Activated CD8-positive, alpha-beta T cell treated with anti-CD3 and anti-CD28 coated beads, Interleukin-2, amount 10 ng/mL, durations not matched to agents 7 days and 5 days (primary cell): Measurements from ENCODE around the gene DUOX1. TPM values are rescaled to one million over a fixed set of nuclear protein-coding genes. Genes with fewer than 3 reads are reported as not detected.
"Not testable (repeated sequence)": the region's sequence is repeated elsewhere in the genome, so short reads cannot be mapped to it uniquely, and the experiment has no call there.

ENCODE experiments used
- ATAC-seq: fragments of 150-1000 bp; cut with Tn5 transposase; one replicate; pipeline ENCODE4 v1.10.0; 2021; ENCODE audit warnings: moderate library complexity
- CTCF ChIA-PET: fragments of 350-600 bp; sonication (Branson Sonifier 250); formaldehyde crosslinking; loops from one replicate; lab custom pipeline; 2021; ENCODE audit warnings: antibody characterized with exemption; lab: Charles Lee
- POLR2A ChIA-PET: fragments of 350-600 bp; sonication (Branson Sonifier 250); formaldehyde crosslinking; loops from one replicate; lab custom pipeline; 2021; ENCODE audit warnings: antibody characterized with exemption; lab: Charles Lee
- DNase-seq: peaks from one replicate; pipeline ENCODE4 v3.0.0-alpha.2; 2020
- H3K27ac Mint-ChIP-seq: one replicate; pipeline ENCODE4 v1.8.0; 2021; ENCODE audit warnings: mild to moderate bottlenecking, mixed read lengths
- H3K27me3 Mint-ChIP-seq: one replicate; pipeline ENCODE4 v1.8.0; 2021; ENCODE audit warnings: low read depth, mixed read lengths
- H3K36me3 Mint-ChIP-seq: one replicate; pipeline ENCODE4 v1.8.0; 2021; ENCODE audit warnings: low read depth, mixed read lengths
- H3K4me1 Mint-ChIP-seq: one replicate; pipeline ENCODE4 v1.8.0; 2021; ENCODE audit warnings: low read depth, mixed read lengths
- H3K4me3 Mint-ChIP-seq: one replicate; pipeline ENCODE4 v1.8.0; 2021; ENCODE audit warnings: mild to moderate bottlenecking, mixed read lengths
- H3K9me3 Mint-ChIP-seq: one replicate; pipeline ENCODE4 v1.8.0; 2022; ENCODE audit warnings: mixed read lengths; ENCODE audit not compliant: insufficient read depth
- total RNA-seq, 2 experiments: library from RNA; stranded (reverse); gene quantifications; one replicate each; pipeline ENCODE4 v1.2.3, GENCODE V29; 2021

Gene DUOX1
- total RNA-seq: not detected

GRCh38 chr15:45129651-45130129, at the start of gene DUOX1, which contains the start of gene DUOXA1:
DUOX1 (plus strand) TSS chr15:45129994; CDS start chr15:45131967, 1,973 bp downstream.
DUOXA1 (minus strand) TSS chr15:45129879; CDS start chr15:45123014, 6,865 bp downstream.
- Mint-ChIP-seq H3K4me3 (no peak within 1 kb of the TSS), H3K4me1 (peaks cover 2% of the 10 kb centered on the region), H3K27me3 (peaks cover 76% of the 10 kb centered on the region), H3K27ac (no peak within 1 kb of the TSS), H3K9me3 (no peaks in the 10 kb centered on the region), H3K36me3 (no peaks in the 10 kb centered on the region)
- POLR2A ChIA-PET: no interaction called here
- CTCF ChIA-PET: interaction anchor here (3.6 kb wide), 1 partner anchor 12 kb away, joined by 28 read pairs; no protein-coding TSS in a partner anchor
- ATAC-seq (peak; percentile 68), DNase-seq (peak; percentile 41)

GRCh38 chr15:45080593-45080992, 49.2 kb upstream of the DUOX1 start:
- H3K36me3 Mint-ChIP-seq, H3K9me3 Mint-ChIP-seq, POLR2A ChIA-PET, ATAC-seq, DNase-seq, H3K27ac Mint-ChIP-seq, H3K4me1 Mint-ChIP-seq, H3K4me3 Mint-ChIP-seq: not testable (repeated sequence)
- H3K27me3 Mint-ChIP-seq: peaks cover 13% of the 10 kb centered on the region
- CTCF ChIA-PET: interaction anchor here (1.2 kb wide), 1 partner anchor 37 kb away, joined by 4 read pairs; no protein-coding TSS in a partner anchor

GRCh38 chr15:45082412-45082811, 47.4 kb upstream of the DUOX1 start:
- CTCF ChIA-PET: interaction anchor here (0.8 kb wide), 1 partner anchor 46 kb away, joined by 3 read pairs; no protein-coding TSS in a partner anchor
- DNase-seq, H3K27ac Mint-ChIP-seq, POLR2A ChIA-PET, H3K36me3 Mint-ChIP-seq, H3K9me3 Mint-ChIP-seq, H3K4me3 Mint-ChIP-seq, ATAC-seq, H3K4me1 Mint-ChIP-seq: not testable (repeated sequence)
- H3K27me3 Mint-ChIP-seq: peaks cover 13% of the 10 kb centered on the region

DNA sequence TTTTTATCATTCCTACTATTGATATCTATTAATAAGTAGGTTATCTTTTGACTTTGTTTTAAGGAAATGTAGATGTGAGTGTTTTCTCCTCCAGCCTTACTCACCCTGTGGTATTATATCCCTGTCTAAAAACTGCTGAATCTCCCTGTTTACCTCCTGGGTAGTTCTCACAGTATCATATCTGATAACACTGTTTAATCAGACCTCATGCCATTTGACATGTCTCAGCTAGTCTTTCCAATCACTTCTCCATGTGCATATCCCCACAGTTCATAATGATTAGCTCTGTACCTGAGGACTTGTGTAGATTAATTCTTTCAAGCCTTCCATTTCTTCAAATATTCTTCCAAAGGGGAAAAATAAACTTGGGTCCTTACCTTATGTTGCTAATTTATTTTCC, 46.6 kb upstream of the DUOX1 start:
- no peaks in the 10 kb centered on the region for H3K9me3 Mint-ChIP-seq
- H3K4me3 Mint-ChIP-seq: no peak overlapping the region
- ChIA-PET POLR2A (no interaction called here), CTCF (interaction anchor here (0.8 kb wide), 1 partner anchor 47 kb away, joined by 3 read pairs; no protein-coding TSS in a partner anchor)
- no peak for ATAC-seq
- H3K27ac Mint-ChIP-seq: no peak overlapping the region
- H3K4me1 Mint-ChIP-seq: no peaks in the 10 kb centered on the region
- no peaks in the 10 kb centered on the region for H3K36me3 Mint-ChIP-seq
- peaks cover 15% of the 10 kb centered on the region for H3K27me3 Mint-ChIP-seq
- no peak for DNase-seq

DNA sequence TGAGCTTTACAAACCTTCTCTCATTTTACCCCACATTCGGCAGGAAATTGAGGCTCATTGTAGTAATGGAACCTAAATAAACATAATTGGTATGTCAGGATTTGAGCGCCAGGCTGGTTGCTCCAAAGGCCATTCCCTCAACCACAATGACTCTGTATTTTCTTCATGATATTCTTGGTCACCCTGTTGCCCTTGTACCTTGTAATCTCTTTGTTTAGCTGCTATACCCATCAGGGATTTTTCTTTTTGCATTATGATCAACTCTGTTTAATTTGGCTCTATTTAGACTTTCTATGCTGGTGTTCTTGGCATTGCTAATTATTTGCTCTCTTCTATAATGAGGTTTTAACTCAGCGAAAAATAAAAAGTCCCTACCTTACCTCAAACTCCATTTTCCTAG, 45.6 kb upstream of the DUOX1 start:
- no peaks in the 10 kb centered on the region for H3K36me3 Mint-ChIP-seq
- ATAC-seq (no peak), DNase-seq (no peak)
- no peak overlapping the region for H3K27ac Mint-ChIP-seq
- H3K9me3 Mint-ChIP-seq: no peaks in the 10 kb centered on the region
- CTCF ChIA-PET: no interaction called here
- H3K27me3 Mint-ChIP-seq: peaks cover 15% of the 10 kb centered on the region
- H3K4me1 Mint-ChIP-seq: no peaks in the 10 kb centered on the region
- POLR2A ChIA-PET: no interaction called here
- H3K4me3 Mint-ChIP-seq: no peak overlapping the region

DNA sequence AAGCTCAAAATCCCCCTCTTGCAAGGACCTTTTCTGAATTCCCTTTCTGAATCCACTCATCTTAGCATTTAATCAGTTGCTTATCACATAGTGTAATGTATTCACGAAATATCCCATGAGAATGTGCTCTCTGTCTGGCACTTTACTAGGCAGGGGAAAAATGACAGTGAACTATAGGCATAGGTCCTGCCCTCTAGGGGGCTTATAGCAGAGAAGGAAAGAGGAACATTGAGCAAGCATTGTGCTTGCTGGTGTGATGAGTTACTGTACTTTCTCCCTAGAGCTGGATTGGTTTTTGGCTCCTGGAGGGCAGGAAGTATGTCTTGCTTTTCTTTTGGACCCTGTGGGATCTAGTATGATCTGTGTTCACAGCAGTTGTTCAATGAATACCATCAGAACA, 42.3 kb upstream of the DUOX1 start:
- Mint-ChIP-seq H3K4me1 (no peaks in the 10 kb centered on the region), H3K27ac (no peak overlapping the region), H3K27me3 (peaks cover 33% of the 10 kb centered on the region), H3K9me3 (no peaks in the 10 kb centered on the region), H3K36me3 (no peaks in the 10 kb centered on the region), H3K4me3 (no peak overlapping the region)
- no peak for ATAC-seq
- DNase-seq: no peak
- ChIA-PET POLR2A (no interaction called here), CTCF (interaction anchor here (2.2 kb wide), 1 partner anchor 31 kb away, joined by 8 read pairs; no protein-coding TSS in a partner anchor)

DNA sequence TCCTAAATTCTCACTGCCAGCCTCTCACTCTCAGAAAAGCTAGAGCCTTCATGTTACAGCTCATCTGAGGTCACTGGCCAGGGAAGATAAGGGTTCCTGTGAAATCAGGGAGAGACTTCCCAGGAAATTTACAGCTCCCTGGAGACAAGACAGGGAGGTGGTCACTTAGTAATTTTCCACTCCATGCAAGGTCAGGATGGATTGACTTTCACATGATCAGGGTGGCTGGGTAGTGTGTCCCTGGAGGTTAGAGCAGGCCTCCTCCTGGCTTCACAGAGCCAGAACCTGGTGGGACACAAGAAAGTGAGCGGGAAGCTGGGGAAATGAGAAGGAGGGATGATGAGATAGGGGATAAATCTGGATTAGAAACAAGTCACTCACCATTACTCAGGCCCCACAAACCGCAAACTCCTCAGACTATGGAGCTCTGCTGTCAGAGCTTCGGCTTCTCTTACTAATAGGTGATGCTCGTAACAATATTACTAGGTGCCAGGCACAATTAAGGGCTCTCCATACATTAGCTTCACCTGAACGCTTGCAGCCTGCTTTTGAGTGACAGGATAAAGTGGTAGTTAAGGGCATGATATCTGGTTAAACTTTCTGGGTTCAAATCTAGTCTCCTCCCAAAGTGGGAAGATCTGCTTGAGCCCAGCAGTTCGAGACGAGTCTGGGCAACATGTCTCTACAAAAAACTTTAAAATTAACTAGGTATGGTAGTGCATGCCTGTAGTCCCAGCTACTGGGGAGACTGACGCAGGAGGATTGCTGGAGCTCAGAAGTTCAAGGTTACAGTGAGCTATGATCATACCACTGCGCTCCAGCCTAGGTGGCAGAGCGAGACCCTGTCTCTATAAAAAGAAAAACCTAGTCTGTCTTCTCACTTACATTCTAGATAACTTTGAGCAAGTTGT, 40.7 kb upstream of the DUOX1 start:
- ATAC-seq (no peak), DNase-seq (no peak)
- H3K27ac Mint-ChIP-seq: no peak overlapping the region
- H3K9me3 Mint-ChIP-seq: no peaks in the 10 kb centered on the region
- H3K36me3 Mint-ChIP-seq: no peaks in the 10 kb centered on the region
- ChIA-PET POLR2A (no interaction called here), CTCF (interaction anchor here (1.5 kb wide), 1 partner anchor 29 kb away, joined by 5 read pairs; no protein-coding TSS in a partner anchor)
- no peaks in the 10 kb centered on the region for H3K4me1 Mint-ChIP-seq
- peaks cover 28% of the 10 kb centered on the region for H3K27me3 Mint-ChIP-seq
- H3K4me3 Mint-ChIP-seq: no peak overlapping the region

DNA sequence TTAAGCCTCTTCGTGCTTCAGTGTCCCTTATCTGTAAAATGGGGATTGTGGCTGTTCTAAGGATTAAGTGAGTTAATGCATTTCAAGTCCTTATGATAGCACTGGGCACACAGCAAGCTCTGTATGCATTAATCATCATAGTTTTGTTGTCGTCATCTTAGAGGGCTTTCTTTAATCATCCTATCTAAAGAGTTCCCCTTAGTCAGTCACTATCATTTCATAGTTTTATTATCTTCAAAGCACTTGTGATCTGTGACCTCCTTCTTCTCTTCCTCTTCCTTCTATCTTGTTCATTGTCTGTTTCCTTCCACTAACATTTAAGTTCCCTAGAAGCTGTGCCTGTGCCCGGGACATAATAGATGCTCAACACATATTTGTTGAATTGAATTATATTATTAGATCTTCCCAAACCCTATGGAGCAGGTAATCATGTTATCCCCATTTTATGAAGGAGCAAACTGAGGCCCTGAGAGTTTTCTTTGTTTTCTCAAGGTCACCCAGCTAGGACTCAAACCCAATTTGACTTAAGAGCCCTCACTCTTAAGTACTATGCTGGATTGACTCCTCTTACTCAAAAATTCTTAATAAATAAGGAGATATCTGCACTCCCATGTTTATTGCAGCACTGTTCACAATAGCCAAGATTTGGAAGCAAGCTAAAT, 40.0 kb upstream of the DUOX1 start:
- Mint-ChIP-seq H3K27me3 (peaks cover 25% of the 10 kb centered on the region), H3K36me3 (no peaks in the 10 kb centered on the region), H3K4me3 (no peak overlapping the region), H3K9me3 (no peaks in the 10 kb centered on the region), H3K27ac (no peak overlapping the region), H3K4me1 (no peaks in the 10 kb centered on the region)
- ATAC-seq (no peak), DNase-seq (no peak)
- POLR2A ChIA-PET: no interaction called here
- CTCF ChIA-PET: interaction anchor here (0.7 to 1.5 kb wide), 2 partner anchors 28 to 57 kb away, joined by 3 to 5 read pairs; no protein-coding TSS in a partner anchor

DNA sequence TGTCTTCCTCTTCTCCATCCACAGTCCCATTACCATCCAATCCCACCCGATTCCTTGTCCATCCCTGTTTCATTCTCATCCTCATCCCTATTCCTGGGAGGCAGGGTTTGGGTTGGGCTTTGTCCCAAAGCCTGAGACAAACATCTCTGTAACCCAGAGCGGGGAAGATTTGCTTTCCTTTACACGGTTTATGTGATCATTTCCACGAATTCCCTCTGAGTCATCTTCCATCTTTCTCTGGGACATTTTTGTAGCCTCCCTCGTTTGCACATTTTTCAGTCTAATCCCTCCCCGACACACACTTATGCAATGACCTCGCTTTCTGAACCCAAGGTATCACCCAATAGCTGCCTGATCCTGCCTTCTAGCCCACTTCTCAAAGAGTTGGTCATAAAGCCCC, 38.6 kb upstream of the DUOX1 start:
- CTCF ChIA-PET: no interaction called here
- no peaks in the 10 kb centered on the region for H3K4me1 Mint-ChIP-seq
- no peaks in the 10 kb centered on the region for H3K36me3 Mint-ChIP-seq
- DNase-seq (no peak), ATAC-seq (no peak)
- no peak overlapping the region for H3K27ac Mint-ChIP-seq
- no peaks in the 10 kb centered on the region for H3K9me3 Mint-ChIP-seq
- no peak overlapping the region for H3K4me3 Mint-ChIP-seq
- POLR2A ChIA-PET: no interaction called here
- H3K27me3 Mint-ChIP-seq: peaks cover 20% of the 10 kb centered on the region

- Mint-ChIP-seq H3K27me3 (peaks cover 20% of the 10 kb centered on the region), H3K9me3 (no peaks in the 10 kb centered on the region), H3K4me1 (no peaks in the 10 kb centered on the region), H3K27ac (no peak overlapping the region), H3K36me3 (no peaks in the 10 kb centered on the region), H3K4me3 (no peak overlapping the region)
- ChIA-PET CTCF (no interaction called here), POLR2A (no interaction called here)
- ATAC-seq: no peak
- no peak for DNase-seq
Measured at GRCh38 chr15:45091576-45091975, 38.2 kb upstream of the DUOX1 start.

DNA sequence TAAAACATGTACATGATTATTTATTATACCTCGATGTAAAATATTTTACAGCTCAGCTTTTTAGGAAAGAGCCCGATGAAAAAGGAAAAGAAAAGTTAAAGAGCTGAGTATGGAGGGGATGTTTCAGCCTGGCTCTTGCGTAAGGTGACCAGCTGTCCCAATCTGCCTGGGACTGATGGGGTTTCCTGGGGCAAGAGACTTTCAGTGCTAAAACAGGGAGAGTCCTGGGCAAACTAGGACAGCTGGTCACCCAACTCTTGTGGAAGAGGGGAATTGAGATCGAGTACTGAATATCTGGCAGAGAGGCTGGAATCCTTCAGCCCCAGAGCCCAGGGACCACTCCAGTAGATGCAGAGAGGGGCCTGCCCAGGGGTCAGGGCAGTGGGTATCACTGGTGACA, 36.8 kb upstream of the DUOX1 start:
- CTCF ChIA-PET: interaction anchor here (2.1 kb wide), 1 partner anchor 25 kb away, joined by 12 read pairs; no protein-coding TSS in a partner anchor
- Mint-ChIP-seq H3K27ac (no peak overlapping the region), H3K36me3 (no peaks in the 10 kb centered on the region), H3K4me1 (no peaks in the 10 kb centered on the region), H3K9me3 (no peaks in the 10 kb centered on the region), H3K27me3 (peaks cover 19% of the 10 kb centered on the region), H3K4me3 (no peak overlapping the region)
- POLR2A ChIA-PET: no interaction called here
- no peak for ATAC-seq
- DNase-seq: no peak
